ENCODE measurements around the gene FAM209B. TPM values are rescaled to one million over a fixed set of nuclear protein-coding genes. Genes with fewer than 3 reads are reported as not detected.

Gene FAM209B
- total and polyA plus RNA-seq, 7 donors, result 0.14 to 1.3 (median 0.62) TPM; not detected in 1

DNA sequence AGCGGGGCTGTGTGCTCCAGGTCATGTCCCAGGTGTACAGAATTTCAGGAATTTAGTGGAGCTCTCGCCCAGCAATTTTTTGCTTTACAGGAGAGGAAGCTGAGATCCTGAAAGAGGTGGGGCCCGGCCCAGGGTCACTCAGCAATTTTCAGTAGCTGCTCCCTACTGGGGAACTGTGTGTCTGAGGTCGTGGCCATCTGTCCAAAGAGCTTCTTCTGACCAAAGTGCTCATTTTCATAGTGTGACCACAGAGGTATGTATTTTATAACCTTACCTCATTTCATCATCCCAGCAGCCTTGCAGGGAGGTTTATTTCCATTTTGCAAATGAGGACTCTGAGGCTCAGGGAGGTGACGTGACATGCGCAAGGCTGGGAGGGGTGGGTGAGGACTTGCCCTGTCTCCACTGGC is 46.3 kb downstream of the FAM209B start:
- H3K36me3 ChIP-seq (ENCODE audit: insufficient read depth in 1 of 2, low read depth in 1 of 2), result no peaks in the 10 kb centered on the region
- H3K27ac ChIP-seq, result no peak overlapping the region
- TF ChIP-seq, protein P1, sequence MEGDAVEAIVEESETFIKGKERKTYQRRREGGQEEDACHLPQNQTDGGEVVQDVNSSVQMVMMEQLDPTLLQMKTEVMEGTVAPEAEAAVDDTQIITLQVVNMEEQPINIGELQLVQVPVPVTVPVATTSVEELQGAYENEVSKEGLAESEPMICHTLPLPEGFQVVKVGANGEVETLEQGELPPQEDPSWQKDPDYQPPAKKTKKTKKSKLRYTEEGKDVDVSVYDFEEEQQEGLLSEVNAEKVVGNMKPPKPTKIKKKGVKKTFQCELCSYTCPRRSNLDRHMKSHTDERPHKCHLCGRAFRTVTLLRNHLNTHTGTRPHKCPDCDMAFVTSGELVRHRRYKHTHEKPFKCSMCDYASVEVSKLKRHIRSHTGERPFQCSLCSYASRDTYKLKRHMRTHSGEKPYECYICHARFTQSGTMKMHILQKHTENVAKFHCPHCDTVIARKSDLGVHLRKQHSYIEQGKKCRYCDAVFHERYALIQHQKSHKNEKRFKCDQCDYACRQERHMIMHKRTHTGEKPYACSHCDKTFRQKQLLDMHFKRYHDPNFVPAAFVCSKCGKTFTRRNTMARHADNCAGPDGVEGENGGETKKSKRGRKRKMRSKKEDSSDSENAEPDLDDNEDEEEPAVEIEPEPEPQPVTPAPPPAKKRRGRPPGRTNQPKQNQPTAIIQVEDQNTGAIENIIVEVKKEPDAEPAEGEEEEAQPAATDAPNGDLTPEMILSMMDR (IDR thresholded peaks at IDR 0.05), result no peak
- no peak overlapping the region for H3K4me3 ChIP-seq
- no peaks in the 10 kb centered on the region for H3K9me3 ChIP-seq
- no peaks in the 10 kb centered on the region for H3K4me1 ChIP-seq
- H3K27me3 ChIP-seq (ENCODE audit: insufficient read depth in 3 of 3, low read length in 2 of 3), result peaks cover 0 to 4% (median 0%) of the 10 kb centered on the region in 3 donors
- no peak for ATAC-seq
- no peak for DNase-seq
- WGBS, 3 donors, result 52 to 59% (median 58%) methylated on average over 6 of the region's 6 CpGs
- intact Hi-C loops (cut with DNase I), result no loop called here

DNA sequence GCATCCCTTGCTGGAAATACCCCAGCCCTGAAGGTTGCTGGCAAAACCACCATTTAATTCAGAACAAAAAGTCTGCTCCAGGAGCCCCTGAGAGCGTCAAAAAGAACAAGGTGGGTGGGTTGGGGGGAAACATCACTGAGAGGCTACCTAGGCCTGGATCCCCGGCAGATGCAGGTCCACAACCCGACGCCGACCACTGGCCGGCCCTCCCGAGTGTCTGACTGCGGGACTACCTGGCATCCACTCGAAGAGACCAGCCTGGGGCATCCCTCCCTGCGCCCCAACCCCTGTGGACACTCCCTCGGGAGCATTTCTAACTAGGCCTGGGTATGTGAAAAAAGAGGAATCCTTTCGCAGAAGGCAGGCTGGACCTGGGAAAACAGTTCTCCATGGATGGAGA is 47.2 kb downstream of the FAM209B start:
- Histone ChIP-seq H3K9me3 (no peaks in the 10 kb centered on the region), H3K27me3 (ENCODE audit: insufficient read depth in 3 of 3, low read length in 2 of 3) (peaks cover 0 to 2% (median 0%) of the 10 kb centered on the region in 3 donors), H3K4me3 (no peak overlapping the region), H3K27ac (no peak overlapping the region), H3K4me1 (no peaks in the 10 kb centered on the region), H3K36me3 (ENCODE audit: insufficient read depth in 1 of 2, low read depth in 1 of 2) (no peaks in the 10 kb centered on the region)
- DNase-seq (no peak), ATAC-seq (no peak)
- intact Hi-C loops (cut with DNase I), result no loop called here
- TF ChIP-seq, protein P1 (IDR thresholded peaks at IDR 0.05), result no peak
- 85 to 92% (median 90%) methylated on average over 12 of the region's 12 CpGs for WGBS, 3 donors

DNA sequence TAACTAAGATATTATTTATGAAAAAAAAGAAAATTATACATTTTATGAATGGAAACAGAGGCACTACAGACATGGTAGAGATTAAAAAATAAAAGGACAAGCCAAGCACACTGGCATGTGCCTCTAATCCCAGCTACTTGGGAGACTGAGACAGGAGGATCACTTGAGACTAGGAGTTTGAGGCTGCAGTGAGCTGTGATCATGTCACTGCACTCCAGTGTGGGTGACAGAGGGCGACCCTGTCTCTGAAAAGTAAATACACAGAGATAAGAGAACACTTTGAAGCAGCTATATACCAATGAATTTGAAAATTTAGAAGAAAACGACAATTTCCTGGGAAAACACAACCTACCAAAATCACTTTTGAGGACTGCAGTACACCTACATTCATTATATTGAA is 48.7 kb downstream of the FAM209B start:
- no peak overlapping the region for H3K4me3 ChIP-seq
- no peak overlapping the region for H3K27ac ChIP-seq
- no peaks in the 10 kb centered on the region for H3K36me3 ChIP-seq (ENCODE audit: insufficient read depth in 1 of 2, low read depth in 1 of 2)
- no peaks in the 10 kb centered on the region for H3K9me3 ChIP-seq
- 75 to 83% (median 80%) methylated on average over 2 of the region's 2 CpGs for WGBS, 3 donors
- intact Hi-C loops (cut with DNase I), result no loop called here
- TF ChIP-seq, protein P1 (IDR thresholded peaks at IDR 0.05), result no peak
- DNase-seq (no peak), ATAC-seq (no peak)
- no peaks in the 10 kb centered on the region for H3K4me1 ChIP-seq
- peaks cover 0 to 2% (median 0%) of the 10 kb centered on the region in 3 donors for H3K27me3 ChIP-seq (ENCODE audit: insufficient read depth in 3 of 3, low read length in 2 of 3)

DNA sequence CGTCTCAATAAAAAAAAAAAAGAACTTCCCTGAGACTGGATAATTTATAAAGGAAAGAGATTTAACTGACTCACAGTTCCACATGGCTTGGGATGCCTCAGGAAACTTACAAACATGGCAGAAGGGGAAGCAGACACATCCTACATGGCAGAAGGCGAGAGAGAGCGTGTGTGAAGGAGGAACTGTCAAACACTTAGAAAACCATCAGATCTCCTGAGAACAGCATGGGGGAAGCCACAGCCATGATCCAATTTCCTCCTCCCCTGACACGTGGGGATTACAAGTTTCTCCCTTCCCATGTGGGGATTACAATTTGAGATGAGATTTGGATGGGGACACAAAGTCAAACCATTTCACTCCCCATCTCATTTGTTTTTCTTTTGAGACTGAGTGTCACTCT is 49.5 kb downstream of the FAM209B start:
- WGBS, 3 donors, result 47 to 61% (median 49%) methylated on average over 4 of the region's 4 CpGs
- DNase-seq, result no peak
- no peaks in the 10 kb centered on the region for H3K9me3 ChIP-seq
- no peak overlapping the region for H3K27ac ChIP-seq
- intact Hi-C loops (cut with DNase I), result no loop called here
- TF ChIP-seq, protein P1 (IDR thresholded peaks at IDR 0.05), result no peak
- H3K36me3 ChIP-seq (ENCODE audit: insufficient read depth in 1 of 2, low read depth in 1 of 2), result no peaks in the 10 kb centered on the region
- no peak for ATAC-seq
- H3K4me1 ChIP-seq, result no peaks in the 10 kb centered on the region
- H3K4me3 ChIP-seq, result no peak overlapping the region
- H3K27me3 ChIP-seq (ENCODE audit: insufficient read depth in 3 of 3, low read length in 2 of 3), result peaks cover 0 to 2% (median 0%) of the 10 kb centered on the region in 3 donors

DNA sequence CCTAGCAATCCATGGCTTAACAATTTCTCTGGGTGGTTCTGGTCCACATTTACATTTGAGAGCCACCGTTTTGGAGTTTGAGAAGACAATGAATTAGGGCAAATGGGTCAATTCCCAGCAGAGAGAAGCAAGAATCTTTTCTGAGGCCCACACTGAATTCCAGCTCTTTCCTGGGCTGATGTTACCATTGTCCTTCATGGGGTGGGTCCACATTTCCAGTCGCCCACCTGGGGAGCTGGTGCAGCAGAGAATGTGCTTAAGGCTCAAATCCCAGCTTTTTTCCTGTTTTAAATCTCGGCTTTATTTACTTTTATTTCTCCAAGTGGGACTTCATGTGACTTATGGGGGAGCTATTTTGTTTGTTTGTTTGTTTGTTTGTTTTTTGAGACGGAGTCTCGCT is 51.9 kb downstream of the FAM209B start:
- Histone ChIP-seq H3K27ac (no peak overlapping the region), H3K27me3 (ENCODE audit: insufficient read depth in 3 of 3, low read length in 2 of 3) (no peaks in the 10 kb centered on the region), H3K36me3 (ENCODE audit: insufficient read depth in 1 of 2, low read depth in 1 of 2) (no peaks in the 10 kb centered on the region), H3K9me3 (no peaks in the 10 kb centered on the region), H3K4me3 (no peak overlapping the region), H3K4me1 (no peaks in the 10 kb centered on the region)
- ATAC-seq, result no peak
- DNase-seq, result no peak
- intact Hi-C loops (cut with DNase I), result no loop called here
- 77 to 80% (median 79%) methylated on average over 5 of the region's 5 CpGs for WGBS, 3 donors
- TF ChIP-seq, protein P1 (IDR thresholded peaks at IDR 0.05), result no peak

Measured in psoas muscle (tissue), 8 donors.